Retinal pigment epithelial cell (primary cell): ENCODE results near the gene FXYD7.

Experiments
- DNase-seq: peaks from one replicate; pipeline ENCODE4 v3.0.0-alpha.2; 2010; ENCODE audit warnings: low read depth
- H3K4me3 ChIP-seq: 2 replicates; pipeline ENCODE4 v1.5.1; 2011; ENCODE audit warnings: mild to moderate bottlenecking, low read length, control low read depth, moderate library complexity
- CTCF ChIP-seq: conservative IDR thresholded peaks from 2 replicates; pipeline ENCODE4 v1.5.1; 2011; ENCODE audit warnings: low read depth, low read length, control low read depth, inconsistent platforms

The FXYD7 gene

GRCh38 chr19:35170359-35171061, 27.5 kb downstream of the FXYD7 start:
- H3K4me3 ChIP-seq = no peak overlapping the region
- no peak for TF ChIP-seq CTCF
- no peak for DNase-seq

GRCh38 chr19:35171730-35172129, 28.7 kb downstream of the FXYD7 start:
- no peak for TF ChIP-seq CTCF
- no peak overlapping the region for H3K4me3 ChIP-seq
- no peak for DNase-seq

GRCh38 chr19:35174226-35174625, 31.2 kb downstream of the FXYD7 start:
- no peak for TF ChIP-seq CTCF
- no peak overlapping the region for H3K4me3 ChIP-seq
- no peak for DNase-seq

- H3K4me3 ChIP-seq = no peak overlapping the region
- DNase-seq = no peak
- no peak for TF ChIP-seq CTCF
These were observed 33.1 kb downstream of the FXYD7 start for GRCh38 chr19:35176181-35176570.

- H3K4me3 ChIP-seq = no peak overlapping the region
- no peak for TF ChIP-seq CTCF
- DNase-seq = no peak
These were observed 34.6 kb downstream of the FXYD7 start for GRCh38 chr19:35177377-35178274.

GRCh38 chr19:35178701-35179100, 35.6 kb downstream of the FXYD7 start:
- no peak overlapping the region for H3K4me3 ChIP-seq
- DNase-seq = no peak
- no peak for TF ChIP-seq CTCF
